ENCODE measurements around the gene SOCS2.
"Not testable (repeated sequence)": the region's sequence is repeated elsewhere in the genome, so short reads cannot be mapped to it uniquely, and the experiment has no call there.

The SOCS2 gene

GRCh38 chr12:93609281-93610192 is 37.1 kb downstream of the SOCS2 start:
- no peak overlapping the region for H3K27ac ChIP-seq (ENCODE audit: insufficient read depth, low read length, poor library complexity, severe bottlenecking)
- H3K4me1 ChIP-seq (ENCODE audit: control insufficient read depth, insufficient read depth, low read length, poor library complexity, severe bottlenecking): no peaks in the 10 kb centered on the region

GRCh38 chr12:93612776-93613175 is 40.3 kb downstream of the SOCS2 start:
- no peaks in the 10 kb centered on the region for H3K27me3 ChIP-seq (replicated peaks; ENCODE audit: control insufficient read depth, insufficient read depth, low read length, poor library complexity, severe bottlenecking)
- H3K4me1 ChIP-seq (ENCODE audit: control insufficient read depth, insufficient read depth, low read length, poor library complexity, severe bottlenecking): no peaks in the 10 kb centered on the region
- H3K9me3 ChIP-seq (ENCODE audit: control insufficient read depth, low read length): no peaks in the 10 kb centered on the region
- no peak overlapping the region for H3K27ac ChIP-seq (ENCODE audit: insufficient read depth, low read length, poor library complexity, severe bottlenecking)
- H3K36me3 ChIP-seq (ENCODE audit: control insufficient read depth, insufficient read depth, low read length): no peaks in the 10 kb centered on the region
- no peak overlapping the region for H3K4me3 ChIP-seq (ENCODE audit: insufficient read depth, low read depth, low read length, poor library complexity, severe bottlenecking)
- no peak for DNase-seq

More at GRCh38 chr12:93609281-93610192, 37.1 kb downstream of the SOCS2 start:
- H3K4me3 ChIP-seq (ENCODE audit: insufficient read depth, low read depth, low read length, poor library complexity, severe bottlenecking): no peak overlapping the region
- no peaks in the 10 kb centered on the region for H3K36me3 ChIP-seq (ENCODE audit: control insufficient read depth, insufficient read depth, low read length)
- no peak for DNase-seq
- H3K9me3 ChIP-seq (ENCODE audit: control insufficient read depth, low read length): no peaks in the 10 kb centered on the region
- H3K27me3 ChIP-seq (replicated peaks; ENCODE audit: control insufficient read depth, insufficient read depth, low read length, poor library complexity, severe bottlenecking): no peaks in the 10 kb centered on the region

- Histone ChIP-seq H3K9me3 (ENCODE audit: control insufficient read depth, low read length) (no peaks in the 10 kb centered on the region), H3K27ac (ENCODE audit: insufficient read depth, low read length, poor library complexity, severe bottlenecking) (no peak overlapping the region), H3K4me3 (ENCODE audit: insufficient read depth, low read depth, low read length, poor library complexity, severe bottlenecking) (no peak overlapping the region), H3K4me1 (ENCODE audit: control insufficient read depth, insufficient read depth, low read length, poor library complexity, severe bottlenecking) (no peaks in the 10 kb centered on the region), H3K36me3 (ENCODE audit: control insufficient read depth, insufficient read depth, low read length) (no peaks in the 10 kb centered on the region), H3K27me3 (replicated peaks; ENCODE audit: control insufficient read depth, insufficient read depth, low read length, poor library complexity, severe bottlenecking) (no peaks in the 10 kb centered on the region)
- DNase-seq: no peak
These were observed 42.6 kb downstream of the SOCS2 start for GRCh38 chr12:93614917-93615596.

GRCh38 chr12:93616584-93617101 is 44.2 kb downstream of the SOCS2 start:
- H3K27me3 ChIP-seq (replicated peaks; ENCODE audit: control insufficient read depth, insufficient read depth, low read length, poor library complexity, severe bottlenecking): no peaks in the 10 kb centered on the region
- no peak overlapping the region for H3K27ac ChIP-seq (ENCODE audit: insufficient read depth, low read length, poor library complexity, severe bottlenecking)
- no peak for DNase-seq
- H3K9me3 ChIP-seq (ENCODE audit: control insufficient read depth, low read length): no peaks in the 10 kb centered on the region
- no peaks in the 10 kb centered on the region for H3K4me1 ChIP-seq (ENCODE audit: control insufficient read depth, insufficient read depth, low read length, poor library complexity, severe bottlenecking)
- H3K4me3 ChIP-seq (ENCODE audit: insufficient read depth, low read depth, low read length, poor library complexity, severe bottlenecking): no peak overlapping the region
- H3K36me3 ChIP-seq (ENCODE audit: control insufficient read depth, insufficient read depth, low read length): no peaks in the 10 kb centered on the region

GRCh38 chr12:93618891-93619410 is 46.5 kb downstream of the SOCS2 start:
- Histone ChIP-seq H3K4me3 (ENCODE audit: insufficient read depth, low read depth, low read length, poor library complexity, severe bottlenecking) (no peak overlapping the region), H3K9me3 (ENCODE audit: control insufficient read depth, low read length) (no peaks in the 10 kb centered on the region), H3K27me3 (replicated peaks; ENCODE audit: control insufficient read depth, insufficient read depth, low read length, poor library complexity, severe bottlenecking) (no peaks in the 10 kb centered on the region), H3K27ac (ENCODE audit: insufficient read depth, low read length, poor library complexity, severe bottlenecking) (no peak overlapping the region), H3K4me1 (ENCODE audit: control insufficient read depth, insufficient read depth, low read length, poor library complexity, severe bottlenecking) (no peaks in the 10 kb centered on the region), H3K36me3 (ENCODE audit: control insufficient read depth, insufficient read depth, low read length) (no peaks in the 10 kb centered on the region)
- no peak for DNase-seq

- Histone ChIP-seq H3K27me3 (replicated peaks; ENCODE audit: control insufficient read depth, insufficient read depth, low read length, poor library complexity, severe bottlenecking) (no peaks in the 10 kb centered on the region), H3K27ac (ENCODE audit: insufficient read depth, low read length, poor library complexity, severe bottlenecking) (no peak overlapping the region)
These were observed 49.5 kb downstream of the SOCS2 start for GRCh38 chr12:93621986-93622385.

GRCh38 chr12:93622485-93622884 is 50.0 kb downstream of the SOCS2 start:
- DNase-seq: no peak
- no peaks in the 10 kb centered on the region for H3K4me1 ChIP-seq (ENCODE audit: control insufficient read depth, insufficient read depth, low read length, poor library complexity, severe bottlenecking)
- H3K9me3 ChIP-seq (ENCODE audit: control insufficient read depth, low read length): no peaks in the 10 kb centered on the region
- H3K36me3 ChIP-seq (ENCODE audit: control insufficient read depth, insufficient read depth, low read length): no peaks in the 10 kb centered on the region
- H3K27ac ChIP-seq (ENCODE audit: insufficient read depth, low read length, poor library complexity, severe bottlenecking): no peak overlapping the region
- no peak overlapping the region for H3K4me3 ChIP-seq (ENCODE audit: insufficient read depth, low read depth, low read length, poor library complexity, severe bottlenecking)
- no peaks in the 10 kb centered on the region for H3K27me3 ChIP-seq (replicated peaks; ENCODE audit: control insufficient read depth, insufficient read depth, low read length, poor library complexity, severe bottlenecking)

More at GRCh38 chr12:93621986-93622385, 49.5 kb downstream of the SOCS2 start:
- Histone ChIP-seq H3K4me3 (ENCODE audit: insufficient read depth, low read depth, low read length, poor library complexity, severe bottlenecking) (no peak overlapping the region), H3K36me3 (ENCODE audit: control insufficient read depth, insufficient read depth, low read length) (no peaks in the 10 kb centered on the region), H3K9me3 (ENCODE audit: control insufficient read depth, low read length) (no peaks in the 10 kb centered on the region), H3K4me1 (ENCODE audit: control insufficient read depth, insufficient read depth, low read length, poor library complexity, severe bottlenecking) (no peaks in the 10 kb centered on the region)
- DNase-seq: no peak

- H3K27ac ChIP-seq (ENCODE audit: insufficient read depth, low read length, poor library complexity, severe bottlenecking): no peak overlapping the region
- DNase-seq: no peak
- H3K4me3 ChIP-seq (ENCODE audit: insufficient read depth, low read depth, low read length, poor library complexity, severe bottlenecking): no peak overlapping the region
- H3K36me3 ChIP-seq (ENCODE audit: control insufficient read depth, insufficient read depth, low read length): no peaks in the 10 kb centered on the region
- no peaks in the 10 kb centered on the region for H3K27me3 ChIP-seq (replicated peaks; ENCODE audit: control insufficient read depth, insufficient read depth, low read length, poor library complexity, severe bottlenecking)
- no peaks in the 10 kb centered on the region for H3K9me3 ChIP-seq (ENCODE audit: control insufficient read depth, low read length)
- H3K4me1 ChIP-seq (ENCODE audit: control insufficient read depth, insufficient read depth, low read length, poor library complexity, severe bottlenecking): no peaks in the 10 kb centered on the region
These were observed 52.3 kb downstream of the SOCS2 start for GRCh38 chr12:93624595-93625294.

GRCh38 chr12:93625295-93625645 is 52.8 kb downstream of the SOCS2 start:
- H3K36me3 ChIP-seq (ENCODE audit: control insufficient read depth, insufficient read depth, low read length); H3K27ac ChIP-seq (ENCODE audit: insufficient read depth, low read length, poor library complexity, severe bottlenecking): not testable (repeated sequence)

More at GRCh38 chr12:93625295-93625645, 52.8 kb downstream of the SOCS2 start:
- H3K4me3 ChIP-seq (ENCODE audit: insufficient read depth, low read depth, low read length, poor library complexity, severe bottlenecking); H3K27me3 ChIP-seq (replicated peaks; ENCODE audit: control insufficient read depth, insufficient read depth, low read length, poor library complexity, severe bottlenecking); H3K9me3 ChIP-seq (ENCODE audit: control insufficient read depth, low read length); H3K4me1 ChIP-seq (ENCODE audit: control insufficient read depth, insufficient read depth, low read length, poor library complexity, severe bottlenecking); DNase-seq: not testable (repeated sequence)
